Measurements from ENCODE around the gene NTM. TPM values are rescaled to one million over a fixed set of nuclear protein-coding genes. Genes with fewer than 3 reads are reported as not detected.

The NTM gene
- total and polyA plus RNA-seq, 9 donors, result 0.16 to 8.5 (median 0.55) TPM; not detected in 3

DNA sequence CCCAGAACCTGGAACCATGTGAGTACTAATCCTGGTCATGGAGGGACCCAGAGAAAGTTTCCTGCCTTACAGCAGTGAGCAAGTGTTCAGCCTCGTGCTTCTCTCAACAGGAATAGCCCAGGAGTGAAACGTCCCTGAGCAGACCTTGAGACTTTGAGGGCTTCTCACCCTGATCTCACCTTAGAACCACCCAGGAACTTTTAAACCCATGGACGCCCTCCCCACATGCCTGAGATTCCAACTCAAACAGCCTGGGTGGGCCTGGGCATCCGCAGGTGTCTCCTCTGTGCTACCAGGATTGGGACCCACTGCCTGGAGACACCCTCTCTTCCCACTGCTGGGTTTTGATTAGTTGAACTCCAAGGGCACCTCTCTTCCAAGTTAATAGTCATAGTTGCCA lies 297.2 kb downstream of the NTM start:
- intact Hi-C loops (cut with DNase I), result loop anchor here in 1 of 4 donors (10.0 kb wide), 2 partner anchors 83 to 203 kb away; no protein-coding TSS in a partner anchor
- no peaks in the 10 kb centered on the region for H3K27me3 ChIP-seq
- H3K27ac ChIP-seq, result no peak overlapping the region
- H3K4me3 ChIP-seq, result no peak overlapping the region
- 78 to 88% (median 79%) methylated on average over 4 of the region's 4 CpGs for WGBS, 3 donors
- peaks cover 2% of the 10 kb centered on the region for H3K4me1 ChIP-seq (ENCODE audit: insufficient read depth)
- H3K9me3 ChIP-seq, result no peaks in the 10 kb centered on the region
- TF ChIP-seq EP300 (IDR thresholded peaks at IDR 0.05) (no peak), POLR2A (IDR thresholded peaks at IDR 0.05) (no peak)
- TF ChIP-seq, protein P1, sequence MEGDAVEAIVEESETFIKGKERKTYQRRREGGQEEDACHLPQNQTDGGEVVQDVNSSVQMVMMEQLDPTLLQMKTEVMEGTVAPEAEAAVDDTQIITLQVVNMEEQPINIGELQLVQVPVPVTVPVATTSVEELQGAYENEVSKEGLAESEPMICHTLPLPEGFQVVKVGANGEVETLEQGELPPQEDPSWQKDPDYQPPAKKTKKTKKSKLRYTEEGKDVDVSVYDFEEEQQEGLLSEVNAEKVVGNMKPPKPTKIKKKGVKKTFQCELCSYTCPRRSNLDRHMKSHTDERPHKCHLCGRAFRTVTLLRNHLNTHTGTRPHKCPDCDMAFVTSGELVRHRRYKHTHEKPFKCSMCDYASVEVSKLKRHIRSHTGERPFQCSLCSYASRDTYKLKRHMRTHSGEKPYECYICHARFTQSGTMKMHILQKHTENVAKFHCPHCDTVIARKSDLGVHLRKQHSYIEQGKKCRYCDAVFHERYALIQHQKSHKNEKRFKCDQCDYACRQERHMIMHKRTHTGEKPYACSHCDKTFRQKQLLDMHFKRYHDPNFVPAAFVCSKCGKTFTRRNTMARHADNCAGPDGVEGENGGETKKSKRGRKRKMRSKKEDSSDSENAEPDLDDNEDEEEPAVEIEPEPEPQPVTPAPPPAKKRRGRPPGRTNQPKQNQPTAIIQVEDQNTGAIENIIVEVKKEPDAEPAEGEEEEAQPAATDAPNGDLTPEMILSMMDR (IDR thresholded peaks at IDR 0.05), result no peak
- no peak for DNase-seq
- no peaks in the 10 kb centered on the region for H3K36me3 ChIP-seq

DNA sequence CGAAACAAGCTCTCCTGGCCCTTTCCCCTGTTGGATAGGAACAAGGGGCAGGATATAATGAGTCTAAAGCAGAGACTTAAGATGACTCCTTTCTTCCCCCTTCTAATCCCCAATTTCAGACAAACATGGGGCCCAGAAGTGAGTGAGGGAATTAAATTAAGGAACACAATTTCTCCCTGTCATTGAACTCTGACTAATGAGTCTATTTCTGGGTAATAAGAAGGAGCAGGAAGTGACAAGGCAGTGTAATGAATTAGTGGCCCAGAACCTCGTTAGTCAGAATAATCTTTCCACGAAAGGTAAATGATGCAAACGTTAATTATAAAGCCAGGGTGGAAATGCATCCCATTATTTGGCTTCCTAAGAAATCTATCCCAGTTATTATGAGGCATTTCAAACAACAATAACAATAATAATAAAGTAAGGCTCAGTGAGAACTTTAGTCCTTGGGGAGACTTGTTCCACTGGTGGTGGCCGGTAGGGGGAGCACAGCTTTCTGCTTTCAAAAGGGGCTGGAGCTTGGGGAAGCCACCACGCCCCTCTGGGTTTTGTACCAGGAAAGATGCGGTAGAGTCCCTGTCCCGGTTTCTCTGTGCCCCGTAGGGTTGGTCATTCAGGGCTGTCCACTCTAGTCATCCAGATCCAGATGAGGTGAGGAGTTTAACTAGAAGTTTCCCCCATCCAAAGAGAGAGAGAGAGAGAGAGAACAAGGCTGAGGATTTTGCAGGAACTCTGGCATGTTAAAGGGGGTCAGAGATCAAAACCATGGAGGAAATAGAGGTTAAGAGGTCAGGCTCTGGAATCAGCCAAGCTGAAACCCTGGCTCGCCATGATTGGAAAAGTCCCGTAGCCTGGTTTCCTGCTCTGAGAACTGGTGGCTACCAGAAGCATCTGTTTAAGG lies 298.3 kb downstream of the NTM start:
- Histone ChIP-seq H3K4me1 (ENCODE audit: insufficient read depth) (no peaks in the 10 kb centered on the region), H3K4me3 (no peak overlapping the region), H3K36me3 (no peaks in the 10 kb centered on the region), H3K27ac (no peak overlapping the region), H3K27me3 (no peaks in the 10 kb centered on the region), H3K9me3 (no peaks in the 10 kb centered on the region)
- intact Hi-C loops (cut with DNase I), result loop anchor here in 1 of 4 donors (10.0 kb wide), 2 partner anchors 84 to 204 kb away; no protein-coding TSS in a partner anchor
- TF ChIP-seq EP300 (IDR thresholded peaks at IDR 0.05) (no peak), POLR2A (IDR thresholded peaks at IDR 0.05) (no peak)
- TF ChIP-seq, protein P1 (IDR thresholded peaks at IDR 0.05), result no peak
- 49 to 66% (median 59%) methylated on average over 11 of the region's 11 CpGs for WGBS, 3 donors
- no peak for DNase-seq

DNA sequence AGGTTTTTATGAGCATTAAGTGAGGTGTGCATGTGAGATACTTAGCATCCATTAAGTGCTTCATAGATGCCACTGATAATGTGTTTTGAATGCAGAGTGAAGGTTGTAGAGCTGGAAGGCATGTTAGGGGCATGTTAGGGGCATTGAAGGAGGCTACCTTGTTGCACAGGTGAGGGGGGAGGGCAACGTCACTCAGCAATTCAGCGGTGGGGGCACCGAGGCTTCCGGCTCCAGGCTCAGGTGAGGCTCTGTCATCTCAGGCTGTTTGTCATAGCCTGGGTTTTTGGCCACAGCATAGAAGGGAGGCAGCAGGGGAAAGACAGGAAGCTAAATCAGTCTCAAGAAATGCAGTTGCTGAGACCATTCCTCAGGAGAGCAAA lies 299.0 kb downstream of the NTM start:
- H3K27ac ChIP-seq, result no peak overlapping the region
- TF ChIP-seq, protein P1 (IDR thresholded peaks at IDR 0.05), result no peak
- TF ChIP-seq POLR2A (IDR thresholded peaks at IDR 0.05), result no peak
- TF ChIP-seq EP300 (IDR thresholded peaks at IDR 0.05), result no peak
- DNase-seq, result no peak

DNA sequence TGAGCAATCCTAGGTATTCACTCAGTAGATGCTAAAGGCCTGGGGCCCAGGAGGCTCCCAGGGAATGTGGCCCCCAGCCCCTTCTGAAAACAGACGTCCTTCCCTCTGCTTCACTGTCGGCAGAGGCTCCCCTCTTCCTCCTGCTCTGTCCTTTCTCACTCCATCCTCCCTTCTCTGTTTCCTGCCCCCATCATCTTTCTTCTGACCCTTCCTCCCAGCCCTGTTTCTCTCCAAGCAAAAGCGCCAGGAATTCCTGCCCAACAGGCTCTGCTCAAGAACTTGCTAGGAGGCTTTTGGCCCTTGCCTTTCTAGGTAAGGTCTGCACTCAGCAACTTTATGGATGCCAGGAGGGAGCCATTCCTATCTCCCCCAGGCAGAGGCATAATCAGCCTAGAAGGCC lies 300.5 kb downstream of the NTM start:
- no peak overlapping the region for H3K4me3 ChIP-seq
- H3K27ac ChIP-seq, result no peak overlapping the region
- no peaks in the 10 kb centered on the region for H3K4me1 ChIP-seq (ENCODE audit: insufficient read depth)
- TF ChIP-seq, protein P1 (IDR thresholded peaks at IDR 0.05), result no peak
- no peak for TF ChIP-seq EP300 (IDR thresholded peaks at IDR 0.05)
- TF ChIP-seq POLR2A (IDR thresholded peaks at IDR 0.05), result no peak
- 81 to 91% (median 84%) methylated on average over 3 of the region's 3 CpGs for WGBS, 3 donors
- H3K36me3 ChIP-seq, result no peaks in the 10 kb centered on the region
- no peaks in the 10 kb centered on the region for H3K9me3 ChIP-seq
- DNase-seq, result no peak
- no peaks in the 10 kb centered on the region for H3K27me3 ChIP-seq
- intact Hi-C loops (cut with DNase I), result loop anchor here in 1 of 4 donors (10.0 kb wide), 1 partner anchor 746 kb away; no protein-coding TSS in a partner anchor

More for the DNA sequence above, 299.0 kb downstream of the NTM start:
- Histone ChIP-seq H3K4me1 (ENCODE audit: insufficient read depth) (no peaks in the 10 kb centered on the region), H3K36me3 (no peaks in the 10 kb centered on the region), H3K27me3 (no peaks in the 10 kb centered on the region), H3K4me3 (no peak overlapping the region), H3K9me3 (no peaks in the 10 kb centered on the region)
- 85 to 90% (median 87%) methylated on average over 4 of the region's 4 CpGs for WGBS, 3 donors
- intact Hi-C loops (cut with DNase I), result loop anchor here in 1 of 4 donors (10.0 kb wide), 2 partner anchors 85 to 205 kb away; no protein-coding TSS in a partner anchor
